Activated CD4-positive, alpha-beta T cell treated with anti-CD3 and anti-CD28 coated beads, Interleukin-2, amount 50 U/mL, for 16 hours (primary cell): Measurements from ENCODE around the gene EPM2A.

Experiments
- DNase-seq: peaks from one replicate; pipeline ENCODE4 v3.0.0-alpha.2; 2020

Gene EPM2A

GRCh38 chr6:145588981-145589380, 146.3 kb downstream of the EPM2A start:
- DNase-seq, result no peak

- DNase-seq, result no peak
Observed at GRCh38 chr6:145587334-145587733, 148.0 kb downstream of the EPM2A start.

- no peak for DNase-seq
Observed at GRCh38 chr6:145583753-145584152, 151.6 kb downstream of the EPM2A start.
